Thymus (tissue), 11 donors: Measurements from ENCODE around the gene VEZT. TPM values are rescaled to one million over a fixed set of nuclear protein-coding genes. Genes with fewer than 3 reads are reported as not detected.
"Not testable (repeated sequence)": the region's sequence is repeated elsewhere in the genome, so short reads cannot be mapped to it uniquely, and the experiment has no call there.

Source experiments
- DNase-seq, 9 donors: peaks; one replicate each; pipeline ENCODE4 v3.0.0-alpha.2; 2013; ENCODE audit warnings: low spot score in 9 of 9, low read depth in 6 of 9, missing footprints in 1 of 9
- H3K27ac ChIP-seq, 2 donors: one replicate each; pipeline ENCODE4 v1.5.1; 2013; ENCODE audit warnings: control low read depth in 1 of 2, low read depth in 1 of 2, low read length in 1 of 2, mild to moderate bottlenecking in 1 of 2, moderate library complexity in 1 of 2
- H3K27me3 ChIP-seq, 2 donors: one replicate each; pipeline ENCODE4 v1.5.1; 2013; ENCODE audit warnings: low read length in 1 of 2; ENCODE audit not compliant: control insufficient read depth in 2 of 2, insufficient read depth in 1 of 2
- H3K36me3 ChIP-seq, 2 donors: one replicate each; pipeline ENCODE4 v1.5.1; 2013; ENCODE audit warnings: low read length in 1 of 2, mild to moderate bottlenecking in 1 of 2, moderate library complexity in 1 of 2; ENCODE audit not compliant: control insufficient read depth in 2 of 2, insufficient read depth in 2 of 2
- H3K4me1 ChIP-seq, 2 donors: one replicate each; pipeline ENCODE4 v1.5.1; 2013; ENCODE audit warnings: low read length in 2 of 2; ENCODE audit not compliant: control insufficient read depth in 2 of 2, insufficient read depth in 2 of 2
- H3K4me3 ChIP-seq, 2 donors: one replicate each; pipeline ENCODE4 v1.5.1; 2013; ENCODE audit warnings: low read length in 2 of 2, control low read depth in 1 of 2, mild to moderate bottlenecking in 1 of 2
- H3K9me3 ChIP-seq, 2 donors: one replicate each; pipeline ENCODE4 v1.5.1; 2013; ENCODE audit warnings: low read length in 1 of 2, mild to moderate bottlenecking in 1 of 2; ENCODE audit not compliant: control insufficient read depth in 2 of 2, insufficient read depth in 1 of 2
- WGBS: extraction: QIAGEN DNeasy Blood & Tissue Kit; methylation state at CpG from one replicate; pipeline ENCODE4 v1.1.7; 2013; 5-methylcytosine and 5-hydroxymethylcytosine counted together
- polyA plus RNA-seq: library from polyadenylated mRNA; stranded (reverse); fragments of 200-250 nt; gene quantifications from one replicate; pipeline ENCODE4 v1.2.3, GENCODE V29; 2013
- total RNA-seq: library from RNA; stranded (reverse); fragments of 120-200 nt; gene quantifications from one replicate; pipeline ENCODE4 v1.2.4, GENCODE V29; 2013
- donor health status: healthy.

Gene VEZT
- total and polyA plus RNA-seq, 2 donors, result 51.4 to 54.4 TPM

DNA sequence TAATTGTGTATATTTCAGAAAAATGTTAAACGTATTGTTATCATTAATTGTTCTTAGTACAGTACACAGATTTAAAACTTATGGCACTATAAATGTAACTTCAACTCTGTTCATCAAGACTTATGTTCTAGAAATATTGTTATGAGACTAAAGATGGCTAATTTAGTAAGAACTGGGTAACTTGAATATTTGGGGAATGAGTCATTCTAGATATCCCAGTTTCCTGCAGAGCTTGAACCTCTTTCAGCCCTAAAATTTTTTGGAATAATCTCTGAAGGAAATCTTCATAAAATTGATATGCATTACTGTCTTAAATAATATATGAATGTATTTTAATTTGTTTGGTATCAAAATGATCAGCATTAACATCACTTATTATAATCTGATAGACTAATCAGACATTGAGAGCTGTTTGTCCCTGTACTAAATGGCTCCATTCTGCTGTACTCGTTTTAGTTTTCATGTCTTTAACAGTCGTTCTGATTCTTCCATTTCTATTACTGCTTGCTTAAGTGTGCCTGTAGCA is 87.1 kb downstream of the VEZT start:
- Histone ChIP-seq H3K27ac (no peak overlapping the region), H3K27me3 (no peaks in the 10 kb centered on the region), H3K36me3 (peaks cover 8 to 9% of the 10 kb centered on the region in 2 donors), H3K4me3 (no peak overlapping the region), H3K4me1 (no peaks in the 10 kb centered on the region), H3K9me3 (no peaks in the 10 kb centered on the region)
- 97% methylated on average over 3 of the region's 3 CpGs for WGBS
- DNase-seq, result no peak

GRCh38 chr12:95312656-95313055 is 95.0 kb downstream of the VEZT start:
- Histone ChIP-seq H3K4me1 (no peaks in the 10 kb centered on the region), H3K9me3 (no peaks in the 10 kb centered on the region), H3K36me3 (peaks cover 4 to 5% of the 10 kb centered on the region in 2 donors), H3K27ac (no peak overlapping the region), H3K4me3 (no peak overlapping the region), H3K27me3 (no peaks in the 10 kb centered on the region)
- no peak for DNase-seq
- 97% methylated on average over 1 of the region's 1 CpG for WGBS

GRCh38 chr12:95314756-95315155 is 97.1 kb downstream of the VEZT start:
- DNase-seq, H3K9me3 ChIP-seq, H3K4me3 ChIP-seq, H3K36me3 ChIP-seq, H3K27ac ChIP-seq, H3K27me3 ChIP-seq, H3K4me1 ChIP-seq: not testable (repeated sequence)
- WGBS, result 95% methylated on average over 6 of the region's 6 CpGs

GRCh38 chr12:95316798-95317197 is 99.2 kb downstream of the VEZT start:
- WGBS, result over 99% methylated on average over 4 of the region's 4 CpGs
- no peaks in the 10 kb centered on the region for H3K9me3 ChIP-seq
- no peak for DNase-seq

GRCh38 chr12:95318071-95318545 is 100.5 kb downstream of the VEZT start:
- no peak overlapping the region for H3K4me3 ChIP-seq
- no peaks in the 10 kb centered on the region for H3K9me3 ChIP-seq
- 95% methylated on average over 2 of the region's 2 CpGs for WGBS
- H3K4me1 ChIP-seq, result no peaks in the 10 kb centered on the region
- H3K27ac ChIP-seq, result no peak overlapping the region
- H3K36me3 ChIP-seq, result no peaks in the 10 kb centered on the region
- no peaks in the 10 kb centered on the region for H3K27me3 ChIP-seq
- DNase-seq, result no peak

More at GRCh38 chr12:95316798-95317197, 99.2 kb downstream of the VEZT start:
- Histone ChIP-seq H3K27me3 (no peaks in the 10 kb centered on the region), H3K36me3 (no peaks in the 10 kb centered on the region), H3K4me3 (no peak overlapping the region), H3K4me1 (no peaks in the 10 kb centered on the region), H3K27ac (no peak overlapping the region)

DNA sequence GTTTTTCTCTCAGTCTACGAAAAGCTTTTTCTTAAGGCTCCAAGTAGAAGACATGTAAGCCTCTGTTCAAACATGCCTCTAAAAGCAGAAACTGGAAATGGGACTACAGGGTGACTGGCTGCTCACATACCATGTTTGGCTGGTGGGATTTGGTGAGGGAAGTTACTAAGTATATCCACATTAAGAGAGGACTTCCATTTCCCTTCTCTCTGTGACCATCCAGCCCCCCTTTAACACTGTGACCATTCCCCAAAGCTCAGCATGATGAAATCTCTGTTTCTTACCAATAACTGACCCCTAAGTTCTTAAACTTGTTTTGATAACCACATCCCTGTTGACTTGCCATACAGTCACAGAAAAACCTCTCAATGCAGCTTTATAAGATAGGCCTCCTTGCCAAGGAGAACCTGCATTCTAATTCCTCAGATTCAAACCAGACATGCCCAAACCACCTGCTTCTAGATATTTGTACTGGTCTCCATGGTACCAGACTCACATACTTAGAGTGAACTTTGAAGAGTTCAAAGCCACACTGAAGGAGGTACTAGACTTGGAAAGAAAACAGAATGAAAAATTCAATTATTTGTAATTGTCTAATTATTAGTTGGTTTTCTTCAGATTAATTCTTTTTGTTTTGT is 102.2 kb downstream of the VEZT start:
- no peak for DNase-seq
- Histone ChIP-seq H3K4me3 (no peak overlapping the region), H3K27me3 (no peaks in the 10 kb centered on the region), H3K36me3 (no peaks in the 10 kb centered on the region), H3K9me3 (no peaks in the 10 kb centered on the region), H3K4me1 (no peaks in the 10 kb centered on the region), H3K27ac (no peak overlapping the region)
- 100% methylated on average over 1 of the region's 1 CpG for WGBS

- Histone ChIP-seq H3K4me3 (no peak overlapping the region), H3K4me1 (no peaks in the 10 kb centered on the region), H3K27me3 (no peaks in the 10 kb centered on the region), H3K36me3 (no peaks in the 10 kb centered on the region), H3K27ac (no peak overlapping the region), H3K9me3 (no peaks in the 10 kb centered on the region)
- no peak for DNase-seq
- 82% methylated on average over 3 of the region's 3 CpGs for WGBS
These were observed 104.1 kb downstream of the VEZT start for GRCh38 chr12:95321516-95322246.

- H3K27me3 ChIP-seq, result no peaks in the 10 kb centered on the region
- H3K4me3 ChIP-seq, result no peak overlapping the region
- no peaks in the 10 kb centered on the region for H3K36me3 ChIP-seq
- 96% methylated on average over 4 of the region's 4 CpGs for WGBS
- no peak overlapping the region for H3K27ac ChIP-seq
- no peaks in the 10 kb centered on the region for H3K4me1 ChIP-seq
- no peak for DNase-seq
- no peaks in the 10 kb centered on the region for H3K9me3 ChIP-seq
These were observed 104.7 kb downstream of the VEZT start for GRCh38 chr12:95322326-95322725.

DNA sequence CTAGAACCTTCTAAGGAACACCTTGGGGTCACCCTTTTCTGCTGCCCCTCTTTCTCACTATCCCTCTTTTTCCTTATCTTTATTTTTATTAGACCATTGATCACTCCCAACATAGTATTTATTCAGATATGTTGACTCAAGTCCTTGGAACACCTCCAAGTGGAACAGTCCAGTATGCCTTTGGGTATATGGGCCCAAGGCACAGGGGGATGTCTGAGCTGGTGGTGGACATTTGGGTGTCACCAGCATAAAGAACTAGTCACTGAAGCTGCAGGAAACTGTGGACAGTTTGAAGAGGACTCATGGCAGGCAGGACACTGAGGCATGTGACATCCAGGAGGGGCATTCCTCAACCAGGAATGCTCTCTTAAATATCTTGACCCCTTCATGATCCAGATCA is 105.6 kb downstream of the VEZT start:
- Histone ChIP-seq H3K4me1 (no peaks in the 10 kb centered on the region), H3K36me3 (no peaks in the 10 kb centered on the region), H3K4me3 (no peak overlapping the region), H3K27me3 (no peaks in the 10 kb centered on the region), H3K9me3 (no peaks in the 10 kb centered on the region), H3K27ac (no peak overlapping the region)
- no peak for DNase-seq
